HCT116 (cell line): ENCODE results near the gene FAM193A.

Experiments
- CTCF ChIP-seq, 3 experiments: fragments of 200-600 bp in 1 of 3; sonication (generic) in 1 of 3; IDR thresholded peaks in 2 of 3; conservative IDR thresholded peaks in 1 of 3; 2 replicates each; pipeline ENCODE4 v1.5.1; 2012 to 2017; ENCODE audit warnings: low read depth in 2 of 3, low read length in 2 of 3, antibody characterized with exemption in 1 of 3, borderline replicate concordance in 1 of 3, control low read depth in 1 of 3, mild to moderate bottlenecking in 1 of 3, mixed read lengths in 1 of 3, mixed run types in 1 of 3, moderate library complexity in 1 of 3; ENCODE audit not compliant: insufficient read depth in 1 of 3
- EGR1 ChIP-seq: IDR thresholded peaks from 2 replicates; pipeline ENCODE4 v1.6.1; 2012; ENCODE audit warnings: low read depth
- EZH2 ChIP-seq: fragments of 200-600 bp; sonication (generic); IDR thresholded peaks from 2 replicates; pipeline ENCODE4 v1.6.1; 2017; ENCODE audit warnings: antibody characterized with exemption, mixed run types
- EZH2phosphoT487 ChIP-seq: fragments of 200-600 bp; IDR thresholded peaks from 2 replicates; pipeline ENCODE4 v1.6.1; 2018; ENCODE audit warnings: antibody characterized with exemption, borderline replicate concordance
- MAX ChIP-seq: IDR thresholded peaks from 2 replicates; pipeline ENCODE4 v1.6.1; 2012
- POLR2A ChIP-seq: IDR thresholded peaks from 2 replicates; pipeline ENCODE4 v1.7.0; 2011; ENCODE audit warnings: borderline replicate concordance; ENCODE audit not compliant: insufficient read depth, insufficient read length; ENCODE audit errors: extremely low read depth
- POLR2AphosphoS5 ChIP-seq: IDR thresholded peaks from 2 replicates; pipeline ENCODE4 v1.6.1; 2011; ENCODE audit warnings: mild to moderate bottlenecking, low read depth, low read length, moderate library complexity
- RAD21 ChIP-seq: IDR thresholded peaks from 2 replicates; pipeline ENCODE4 v1.6.1; 2012; ENCODE audit warnings: low read depth, mild to moderate bottlenecking
- TCF7L2 ChIP-seq: IDR thresholded peaks from 2 replicates; pipeline ENCODE4 v1.7.0; 2011; ENCODE audit warnings: borderline replicate concordance, inconsistent platforms; ENCODE audit not compliant: insufficient read depth, insufficient read length; ENCODE audit errors: extremely low read depth
- ZBTB33 ChIP-seq: IDR thresholded peaks from 2 replicates; pipeline ENCODE4 v1.6.1; 2011; ENCODE audit warnings: mild to moderate bottlenecking, low read length, moderate library complexity; ENCODE audit not compliant: insufficient replicate concordance; ENCODE audit errors: extremely low read depth
- ZFX ChIP-seq: fragments of 450-650 bp; IDR thresholded peaks from 2 replicates; pipeline ENCODE4 v1.6.1; 2017
- ZNF274 ChIP-seq: fragments of 200-500 bp; sonication (Bioruptor generic); IDR thresholded peaks from 2 replicates; pipeline ENCODE4 v1.6.1; 2014; ENCODE audit warnings: mild to moderate bottlenecking, low read depth, low read length, inconsistent platforms

GRCh38 chr4:2565533-2565932 lies 29.1 kb downstream of the FAM193A start:
- TF ChIP-seq CTCF (IDR thresholded peaks at IDR 0.05 in 2 of 3, conservative IDR thresholded peaks at IDR 0.05 in 1 of 3; ENCODE audit: borderline replicate concordance in 1 of 3, insufficient read depth in 1 of 3, low read depth in 2 of 3, low read length in 2 of 3) (no peak), ZFX (no peak), ZBTB33 (no peak), MAX (no peak), EGR1 (no peak), EZH2phosphoT487 (no peak), EZH2 (no peak), POLR2AphosphoS5 (no peak), POLR2A (no peak), TCF7L2 (no peak), ZNF274 (no peak), RAD21 (no peak)
